Suppressor macrophage treated with lipopolysaccharide for 4 hours (primary cell): ENCODE data around the gene NCK1.

Source experiments
- DNase-seq: peaks from one replicate; pipeline ENCODE4 v3.0.0-alpha.2; 2020

NCK1 gene

GRCh38 chr3:136990826-136991225, 128.8 kb downstream of the NCK1 start:
- no peak for DNase-seq

- no peak for DNase-seq
These were observed 130.1 kb downstream of the NCK1 start for GRCh38 chr3:136992115-136992514.

DNA sequence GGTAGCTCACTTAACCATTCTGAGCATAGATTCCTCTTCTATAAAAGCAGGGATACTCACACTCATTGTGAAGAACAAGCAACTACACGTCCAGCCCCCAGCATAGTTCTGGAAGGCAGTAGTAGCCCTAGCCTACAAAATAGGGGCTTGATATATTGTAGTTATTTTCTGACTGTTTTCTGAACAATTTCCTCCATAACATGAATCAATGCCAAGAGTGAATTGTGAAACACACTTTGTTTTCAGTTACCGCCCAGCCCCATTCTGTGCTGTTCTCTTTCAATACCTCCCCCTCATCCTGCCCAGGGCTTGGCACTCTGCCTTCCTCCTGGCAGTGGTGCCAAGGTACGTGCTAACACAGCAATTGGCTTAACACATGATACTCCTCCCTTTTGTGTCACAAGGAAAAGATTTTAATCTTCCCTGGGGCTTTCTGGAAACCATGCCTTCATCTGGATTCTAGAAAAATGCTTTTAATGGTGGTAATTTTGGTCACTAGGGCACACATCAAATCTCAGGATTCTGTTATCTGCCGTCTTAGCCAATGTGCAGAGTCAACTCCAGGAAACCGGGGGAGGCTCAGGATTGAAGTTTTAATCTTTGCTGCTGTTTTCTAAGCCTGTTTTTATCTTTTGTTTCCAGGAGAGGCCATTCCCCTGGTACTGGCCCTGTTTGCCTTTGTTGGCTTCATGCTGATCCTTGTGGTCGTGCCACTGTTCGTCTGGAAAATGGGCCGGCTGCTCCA, 132.9 kb downstream of the NCK1 start:
- DNase-seq, result peak; percentile 55

DNA sequence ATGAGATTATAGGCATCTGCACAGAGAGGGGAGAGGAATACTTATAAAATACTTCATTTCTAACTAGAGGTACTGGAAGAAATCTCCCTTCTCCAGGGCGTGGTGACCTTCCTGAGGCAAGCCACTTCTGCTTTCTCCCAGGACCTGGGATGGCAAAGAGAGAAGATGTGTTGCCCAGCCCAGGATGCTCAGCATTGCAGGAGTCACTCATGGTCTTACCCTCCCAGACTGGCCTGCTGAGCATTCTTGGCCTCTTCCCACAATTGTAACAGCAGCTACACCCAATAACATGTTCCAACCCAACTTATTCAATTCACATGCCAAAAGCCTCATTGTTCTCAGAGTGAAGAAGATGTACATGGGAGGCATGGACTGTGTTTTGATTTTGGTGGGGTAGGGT, 133.6 kb downstream of the NCK1 start:
- no peak for DNase-seq
